ENCODE measurements around the gene ZNF584.

- TF ChIP-seq CTCF (IDR thresholded peaks at IDR 0.05) (no peak), POLR2AphosphoS5 (IDR thresholded peaks at IDR 0.05; ENCODE audit: insufficient read depth in 1 of 2, low read depth in 1 of 2) (no peak), POLR2A (IDR thresholded peaks at IDR 0.05) (no peak)
Measured at GRCh38 chr19:58434217-58434616, 25.8 kb downstream of the ZNF584 start.

Data from vagina (tissue), 2 donors.